KMS-11 (cell line): ENCODE results near the gene C4orf17.

Experiments
- H2AFZ ChIP-seq: fragments of 200-600 bp; sonication (generic); 2 replicates; pipeline ENCODE4 v1.6.1; 2016; ENCODE audit warnings: antibody characterized with exemption, mixed run types, low read depth
- H3K27ac ChIP-seq: fragments of 200-600 bp; sonication (generic); 2 replicates; pipeline ENCODE4 v1.6.1; 2016; ENCODE audit warnings: mild to moderate bottlenecking, mixed run types
- H3K27me3 ChIP-seq: fragments of 200-600 bp; sonication (generic); 2 replicates; pipeline ENCODE4 v1.6.1; 2017; ENCODE audit warnings: mild to moderate bottlenecking, low read depth, mixed run types, moderate library complexity; ENCODE audit not compliant: insufficient read depth
- H3K36me3 ChIP-seq: fragments of 200-600 bp; sonication (generic); 2 replicates; pipeline ENCODE4 v1.6.1; 2017; ENCODE audit warnings: mild to moderate bottlenecking, mixed run types; ENCODE audit not compliant: insufficient read depth
- H3K4me1 ChIP-seq: fragments of 200-600 bp; sonication (generic); 2 replicates; pipeline ENCODE4 v1.6.1; 2016; ENCODE audit warnings: mild to moderate bottlenecking, low read depth, mixed run types; ENCODE audit not compliant: poor library complexity, severe bottlenecking
- H3K4me2 ChIP-seq: fragments of 200-600 bp; sonication (generic); 2 replicates; pipeline ENCODE4 v1.7.0; 2016; ENCODE audit warnings: mild to moderate bottlenecking, mixed run types
- H3K4me3 ChIP-seq: fragments of 200-600 bp; sonication (generic); IDR thresholded peaks from 2 replicates; pipeline ENCODE4 v1.6.1; 2017; ENCODE audit warnings: low read depth, low read length, mixed read lengths; ENCODE audit not compliant: insufficient read depth
- H3K79me2 ChIP-seq: fragments of 200-600 bp; sonication (generic); 2 replicates; pipeline ENCODE4 v1.6.1; 2016; ENCODE audit warnings: low read depth, mixed run types; ENCODE audit not compliant: insufficient read depth
- H3K9ac ChIP-seq: fragments of 200-600 bp; sonication (generic); 2 replicates; pipeline ENCODE4 v1.6.1; 2016; ENCODE audit warnings: mild to moderate bottlenecking, mixed run types
- H4K20me1 ChIP-seq: fragments of 200-600 bp; sonication (generic); 2 replicates; pipeline ENCODE4 v1.6.1; 2016; ENCODE audit warnings: mild to moderate bottlenecking, mixed run types; ENCODE audit not compliant: insufficient read depth
- TF ChIP-seq, protein P1 (sequence below): fragments of 200-600 bp; sonication (generic); conservative IDR thresholded peaks from 2 replicates; pipeline ENCODE4 v1.6.1; 2017; ENCODE audit warnings: low read depth, mild to moderate bottlenecking, antibody characterized with exemption, low read length, moderate library complexity, mixed read lengths

C4orf17 gene

DNA sequence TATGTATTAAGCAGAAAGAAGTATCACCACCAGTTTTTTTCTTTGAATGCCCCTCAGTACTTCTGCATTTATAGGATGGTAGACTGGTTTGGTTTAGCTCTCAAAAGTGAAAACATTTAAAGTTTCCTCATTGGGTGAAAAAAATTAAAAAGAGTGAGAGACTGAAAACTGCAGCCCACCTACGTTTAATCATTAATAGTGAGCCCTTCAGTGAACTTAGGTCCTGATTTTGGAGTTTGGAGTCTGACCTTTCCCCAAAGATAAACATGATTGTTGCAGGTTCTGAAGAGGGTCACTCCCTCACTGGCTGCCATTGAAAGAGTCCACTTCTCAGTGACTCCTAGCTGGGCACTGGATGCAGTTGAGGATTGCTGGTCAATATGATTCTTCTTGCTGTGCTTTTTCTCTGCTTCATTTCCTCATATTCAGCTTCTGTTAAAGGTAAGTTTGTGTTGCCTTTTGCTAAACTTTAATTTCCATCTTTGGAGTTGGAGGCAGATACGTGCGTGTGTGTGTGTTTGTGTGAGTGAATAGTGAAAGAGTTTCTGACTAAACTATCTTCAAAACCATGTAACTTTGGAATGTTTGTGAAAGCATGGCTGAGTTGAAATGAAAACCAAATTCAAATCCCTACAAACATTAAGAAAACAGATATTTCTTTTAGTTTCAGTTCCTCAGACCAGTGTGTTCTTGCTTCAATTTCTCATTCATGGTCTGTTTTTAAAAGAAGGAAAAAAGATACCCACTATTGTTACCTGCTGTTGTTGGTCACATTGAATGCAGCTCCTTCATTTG, 63.9 kb downstream of the C4orf17 start, which contains the start of gene MTTP:
Gene MTTP, plus strand, starts transcription at position 295 of the 795 bp plus-strand sequence. Its CDS starts 86 bp downstream, at position 381.
- Histone ChIP-seq H3K4me2 (no peak within 1 kb of the TSS), H2AFZ (no peak within 1 kb of the TSS), H3K27ac (no peak within 1 kb of the TSS)

DNA sequence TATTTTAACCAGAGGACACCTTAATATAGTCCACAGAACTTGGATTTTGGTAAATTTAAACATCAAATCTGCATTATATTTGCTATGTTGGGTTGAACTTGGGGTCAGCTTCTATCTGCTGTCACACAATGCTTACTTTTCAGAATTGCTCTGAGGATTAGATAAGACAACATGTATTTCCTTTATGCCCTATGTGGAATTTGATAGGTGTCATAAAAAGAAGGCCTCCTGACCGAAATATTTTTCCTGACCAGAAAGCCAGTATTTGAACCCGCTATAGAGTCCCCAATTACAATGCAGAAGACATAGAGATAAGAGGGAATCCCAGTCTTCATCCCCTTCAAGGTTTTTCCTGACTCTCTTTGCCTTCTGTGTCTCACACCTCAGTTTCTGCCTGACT, 67.9 kb downstream of the C4orf17 start:
- no peak overlapping the region for H3K4me3 ChIP-seq
- H3K36me3 ChIP-seq = no peaks in the 10 kb centered on the region
- no peaks in the 10 kb centered on the region for H3K79me2 ChIP-seq
- H3K4me2 ChIP-seq = no peak overlapping the region
- no peak overlapping the region for H3K27ac ChIP-seq
- no peak overlapping the region for H3K9ac ChIP-seq
- TF ChIP-seq, protein P1, sequence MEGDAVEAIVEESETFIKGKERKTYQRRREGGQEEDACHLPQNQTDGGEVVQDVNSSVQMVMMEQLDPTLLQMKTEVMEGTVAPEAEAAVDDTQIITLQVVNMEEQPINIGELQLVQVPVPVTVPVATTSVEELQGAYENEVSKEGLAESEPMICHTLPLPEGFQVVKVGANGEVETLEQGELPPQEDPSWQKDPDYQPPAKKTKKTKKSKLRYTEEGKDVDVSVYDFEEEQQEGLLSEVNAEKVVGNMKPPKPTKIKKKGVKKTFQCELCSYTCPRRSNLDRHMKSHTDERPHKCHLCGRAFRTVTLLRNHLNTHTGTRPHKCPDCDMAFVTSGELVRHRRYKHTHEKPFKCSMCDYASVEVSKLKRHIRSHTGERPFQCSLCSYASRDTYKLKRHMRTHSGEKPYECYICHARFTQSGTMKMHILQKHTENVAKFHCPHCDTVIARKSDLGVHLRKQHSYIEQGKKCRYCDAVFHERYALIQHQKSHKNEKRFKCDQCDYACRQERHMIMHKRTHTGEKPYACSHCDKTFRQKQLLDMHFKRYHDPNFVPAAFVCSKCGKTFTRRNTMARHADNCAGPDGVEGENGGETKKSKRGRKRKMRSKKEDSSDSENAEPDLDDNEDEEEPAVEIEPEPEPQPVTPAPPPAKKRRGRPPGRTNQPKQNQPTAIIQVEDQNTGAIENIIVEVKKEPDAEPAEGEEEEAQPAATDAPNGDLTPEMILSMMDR = no peak
- no peak overlapping the region for H2AFZ ChIP-seq
- no peaks in the 10 kb centered on the region for H4K20me1 ChIP-seq
- H3K27me3 ChIP-seq = no peaks in the 10 kb centered on the region
- no peaks in the 10 kb centered on the region for H3K4me1 ChIP-seq

More for the DNA sequence above, 63.9 kb downstream of the C4orf17 start, which contains the start of gene MTTP:
- H3K4me1 ChIP-seq = no peaks in the 10 kb centered on the region
- H3K4me3 ChIP-seq = no peak within 1 kb of the TSS
- no peaks in the 10 kb centered on the region for H4K20me1 ChIP-seq
- H3K79me2 ChIP-seq = no peaks in the 10 kb centered on the region
- TF ChIP-seq, protein P1 = no peak
- H3K27me3 ChIP-seq = no peaks in the 10 kb centered on the region
- H3K36me3 ChIP-seq = no peaks in the 10 kb centered on the region
- H3K9ac ChIP-seq = no peak within 1 kb of the TSS

DNA sequence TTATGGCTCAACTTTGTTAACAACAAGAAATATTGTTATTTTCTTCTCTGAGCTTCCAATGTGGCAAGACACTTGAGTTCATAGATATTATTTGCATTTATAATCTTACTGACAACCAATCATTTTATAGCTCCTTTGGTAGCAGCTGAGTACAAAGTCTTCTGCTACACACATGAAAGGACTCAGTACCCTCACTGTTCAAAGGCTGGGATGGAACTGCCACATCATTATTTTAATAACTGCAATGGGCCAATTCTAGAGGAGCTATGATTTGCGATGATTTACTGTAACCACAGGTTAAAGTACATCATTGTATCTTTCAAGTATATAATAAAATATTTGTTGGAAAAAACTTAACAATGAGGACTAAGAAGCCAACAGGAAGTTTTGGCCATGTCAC, 74.7 kb downstream of the C4orf17 start:
- Histone ChIP-seq H3K4me1 (no peaks in the 10 kb centered on the region), H2AFZ (no peak overlapping the region), H3K36me3 (no peaks in the 10 kb centered on the region), H3K27ac (no peak overlapping the region), H3K27me3 (no peaks in the 10 kb centered on the region), H3K9ac (no peak overlapping the region), H4K20me1 (no peaks in the 10 kb centered on the region), H3K79me2 (no peaks in the 10 kb centered on the region), H3K4me3 (no peak overlapping the region), H3K4me2 (no peak overlapping the region)
- TF ChIP-seq, protein P1 = no peak

DNA sequence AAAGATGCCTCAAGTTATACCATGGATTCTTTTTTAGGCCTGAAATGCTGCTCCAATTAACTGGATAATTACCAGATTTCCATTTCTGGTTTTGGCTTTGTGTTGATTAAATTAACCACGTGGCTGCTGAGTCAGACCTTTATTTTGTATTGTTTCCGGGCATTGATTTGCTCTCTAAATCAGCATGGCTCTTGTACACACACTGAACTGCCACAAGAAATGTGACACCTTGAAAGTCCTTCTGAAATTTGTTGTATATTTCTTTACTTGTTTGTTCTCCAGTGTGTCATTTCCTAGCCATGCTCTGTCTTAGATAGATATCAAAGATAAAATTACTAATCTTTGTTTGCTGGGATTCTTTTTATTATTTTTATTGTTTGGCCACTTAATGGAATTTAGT, 75.5 kb downstream of the C4orf17 start:
- Histone ChIP-seq H3K9ac (no peak overlapping the region), H3K36me3 (no peaks in the 10 kb centered on the region), H3K27me3 (no peaks in the 10 kb centered on the region), H4K20me1 (no peaks in the 10 kb centered on the region), H3K27ac (no peak overlapping the region), H2AFZ (no peak overlapping the region), H3K4me2 (no peak overlapping the region), H3K4me1 (no peaks in the 10 kb centered on the region), H3K79me2 (no peaks in the 10 kb centered on the region), H3K4me3 (no peak overlapping the region)
- TF ChIP-seq, protein P1 = no peak
